Subcutaneous adipose tissue (tissue), 4 donors: ENCODE measurements around the gene SEC23IP. TPM values are rescaled to one million over a fixed set of nuclear protein-coding genes. Genes with fewer than 3 reads are reported as not detected.

Experiments
- CTCF ChIP-seq: fragments of 450-650 bp; IDR thresholded peaks from one replicate; pipeline ENCODE4 v1.5.1; 2016; ENCODE audit warnings: low read depth, mild to moderate bottlenecking, control low read depth, antibody characterized with exemption, moderate library complexity
- total RNA-seq, 4 donors: library from RNA; depleted of rRNA; stranded (reverse); fragments of >200 nt; gene quantifications; one replicate each; pipeline ENCODE4 v1.1.0, GENCODE V29; 2016

Gene SEC23IP
- total RNA-seq, 4 donors from 2014 or later = 12.8 to 33.9 (median 26.8) TPM

- no peak for TF ChIP-seq CTCF
Observed at GRCh38 chr10:119871881-119872609, 20.5 kb upstream of the SEC23IP start.

GRCh38 chr10:119872610-119872859, 20.0 kb upstream of the SEC23IP start, which contains the start of gene MCMBP:
Gene MCMBP (minus strand): TSS chr10:119872843. CDS start chr10:119872584, 259 bp downstream.
- TF ChIP-seq CTCF = no peak

GRCh38 chr10:119872860-119873681, 19.5 kb upstream of the SEC23IP start:
- TF ChIP-seq CTCF = no peak

- no peak for TF ChIP-seq CTCF
Observed at GRCh38 chr10:119878524-119878923, 14.0 kb upstream of the SEC23IP start.

GRCh38 chr10:119893074-119893473, 544 bp downstream of the SEC23IP start:
- TF ChIP-seq CTCF = no peak

GRCh38 chr10:119893845-119894427, 1.4 kb downstream of the SEC23IP start:
- TF ChIP-seq CTCF = no peak

GRCh38 chr10:119896061-119896655, 3.6 kb downstream of the SEC23IP start:
- no peak for TF ChIP-seq CTCF
